ENCODE results near the gene TUBGCP2.
"Not testable (repeated sequence)": the region's sequence is repeated elsewhere in the genome, so short reads cannot be mapped to it uniquely, and the experiment has no call there.

Gene TUBGCP2

GRCh38 chr10:133266056-133266795 is 42.4 kb downstream of the TUBGCP2 start:
- DNase-seq (ENCODE audit: low spot score), result no peak

DNA sequence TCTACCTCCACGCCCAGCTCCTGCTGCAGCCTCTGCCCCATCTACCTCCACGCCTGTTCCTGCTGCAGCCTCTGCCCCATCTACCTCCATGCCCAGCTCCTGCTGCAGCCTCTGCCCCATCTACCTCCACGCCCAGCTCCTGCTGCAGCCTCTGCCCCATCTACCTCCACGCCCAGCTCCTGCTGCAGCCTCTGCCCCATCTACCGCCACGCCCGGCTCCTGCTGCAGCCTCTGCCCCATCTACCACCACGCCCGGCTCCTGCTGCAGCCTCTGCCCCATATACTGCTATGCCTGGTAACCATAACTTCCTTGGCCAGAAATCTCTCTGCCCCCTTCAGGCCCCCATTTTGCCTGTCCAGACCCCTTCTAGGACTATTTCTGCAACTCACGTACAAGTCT is 43.6 kb downstream of the TUBGCP2 start:
- not testable (repeated sequence) for DNase-seq (ENCODE audit: low spot score)

DNA sequence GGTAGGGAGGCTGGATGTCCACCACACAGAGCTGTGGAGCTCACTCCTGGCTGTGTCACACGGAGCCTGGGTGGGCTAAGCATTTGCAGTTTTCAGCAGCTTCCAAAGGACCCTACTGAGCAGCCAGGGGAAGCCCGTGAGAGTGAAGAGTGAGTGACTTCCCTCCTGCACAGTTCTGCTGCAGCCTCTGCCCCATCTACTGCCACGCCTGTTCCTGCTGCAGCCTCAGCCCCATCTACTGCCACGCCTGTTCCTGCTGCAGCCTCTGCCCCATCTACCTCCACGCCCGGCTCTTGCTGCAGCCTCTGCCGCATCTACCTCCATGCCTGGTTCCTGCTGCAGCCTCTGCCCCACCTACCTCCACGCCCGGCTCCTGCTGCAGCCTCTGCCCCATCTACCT is 44.2 kb downstream of the TUBGCP2 start:
- DNase-seq (ENCODE audit: low spot score), result no peak

DNA sequence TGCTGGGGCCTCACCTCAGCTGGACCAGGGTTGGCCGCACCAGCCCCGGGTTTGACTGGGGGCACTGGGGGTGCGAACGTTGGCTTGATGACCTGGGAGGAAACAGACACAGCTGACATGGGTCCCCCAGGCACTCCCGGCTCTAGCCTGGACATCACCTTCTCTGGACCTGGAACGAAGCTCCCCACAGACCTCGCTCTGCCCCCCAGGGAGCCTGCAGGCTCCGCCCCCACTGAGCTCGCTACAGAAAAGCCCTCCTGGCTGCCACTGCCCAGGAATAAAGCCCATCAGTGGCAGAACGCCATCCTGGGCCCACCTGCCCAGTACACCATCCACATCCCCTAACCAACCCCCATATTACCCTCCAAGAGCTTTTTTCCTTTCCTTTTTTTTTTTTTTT is 45.0 kb downstream of the TUBGCP2 start:
- no peak for DNase-seq (ENCODE audit: low spot score)

DNA sequence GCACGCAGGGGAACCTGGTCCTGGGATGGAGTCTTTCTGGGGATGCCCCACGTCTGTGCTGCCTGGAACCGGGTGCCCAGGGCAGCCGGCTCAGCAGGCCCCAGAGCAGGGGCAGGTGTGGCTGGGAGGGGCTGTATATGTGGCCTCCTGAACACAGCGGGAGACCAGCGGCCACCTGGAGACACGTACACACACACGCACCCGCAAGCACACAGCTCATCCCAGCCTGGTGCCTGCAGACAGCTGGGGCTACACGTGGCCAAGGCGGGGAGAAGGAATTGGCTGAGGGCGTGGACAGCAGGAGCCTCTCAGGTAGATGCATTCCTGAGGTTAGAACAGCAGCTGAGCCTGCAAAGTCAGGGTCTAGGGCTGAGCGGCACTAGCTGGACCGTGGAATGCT is 46.0 kb downstream of the TUBGCP2 start:
- no peak for DNase-seq (ENCODE audit: low spot score)

DNA sequence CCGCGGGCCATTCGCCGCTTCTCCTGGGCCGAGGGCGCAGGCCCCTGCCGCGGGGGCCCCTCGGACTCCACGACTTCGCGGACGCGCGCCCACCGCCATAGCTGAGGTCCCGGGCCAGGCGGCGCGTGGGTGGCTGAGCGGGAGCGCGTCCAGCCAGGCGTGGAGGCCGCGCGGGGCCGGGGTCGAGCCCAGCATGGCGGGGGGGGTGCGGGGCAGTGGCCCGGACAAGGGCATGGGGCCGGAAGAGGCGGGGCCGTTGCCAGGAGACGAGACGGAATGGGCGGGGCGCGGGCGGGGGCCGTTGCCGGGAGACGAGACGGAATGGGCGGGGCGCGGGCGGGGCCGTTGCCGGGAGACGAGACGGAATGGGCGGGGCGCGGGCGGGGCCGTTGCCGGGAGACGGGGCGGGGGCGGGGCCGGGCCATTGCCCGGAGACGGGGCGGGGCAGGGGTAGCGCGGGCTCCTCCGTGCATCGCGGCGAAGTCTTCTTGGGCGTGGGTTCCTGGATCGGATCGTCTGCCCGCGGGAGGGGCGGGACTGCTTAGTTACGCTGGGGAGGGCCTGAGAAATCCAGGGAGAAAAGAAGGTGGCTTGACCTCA is 46.8 kb downstream of the TUBGCP2 start:
- peak; percentile 40 for DNase-seq (ENCODE audit: low spot score)

- no peak for DNase-seq (ENCODE audit: low spot score)
These were observed 47.6 kb downstream of the TUBGCP2 start for GRCh38 chr10:133260895-133261725.

DNA sequence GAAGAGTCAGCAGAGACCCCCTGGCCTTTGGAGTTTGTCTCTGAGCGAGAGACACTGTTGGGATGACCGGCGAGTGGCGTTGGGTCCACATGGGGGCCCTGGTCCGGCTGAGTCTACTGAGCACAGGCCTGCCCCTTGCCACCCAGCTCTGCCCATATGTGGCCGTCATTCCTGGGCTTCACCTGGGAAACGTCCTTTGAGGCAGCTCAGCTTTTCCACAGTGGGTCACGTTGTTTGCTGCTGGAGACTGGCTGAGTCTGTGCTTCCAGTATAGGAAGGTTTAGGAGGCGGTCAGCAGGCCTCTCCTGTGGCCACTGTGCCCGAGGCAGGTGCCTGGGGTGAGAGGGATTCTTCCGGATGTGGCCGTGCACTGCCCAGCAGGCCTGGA is 49.1 kb downstream of the TUBGCP2 start:
- no peak for DNase-seq (ENCODE audit: low spot score)

GRCh38 chr10:133258818-133259601 is 49.7 kb downstream of the TUBGCP2 start:
- peak; percentile 96 for DNase-seq (ENCODE audit: low spot score)

DNA sequence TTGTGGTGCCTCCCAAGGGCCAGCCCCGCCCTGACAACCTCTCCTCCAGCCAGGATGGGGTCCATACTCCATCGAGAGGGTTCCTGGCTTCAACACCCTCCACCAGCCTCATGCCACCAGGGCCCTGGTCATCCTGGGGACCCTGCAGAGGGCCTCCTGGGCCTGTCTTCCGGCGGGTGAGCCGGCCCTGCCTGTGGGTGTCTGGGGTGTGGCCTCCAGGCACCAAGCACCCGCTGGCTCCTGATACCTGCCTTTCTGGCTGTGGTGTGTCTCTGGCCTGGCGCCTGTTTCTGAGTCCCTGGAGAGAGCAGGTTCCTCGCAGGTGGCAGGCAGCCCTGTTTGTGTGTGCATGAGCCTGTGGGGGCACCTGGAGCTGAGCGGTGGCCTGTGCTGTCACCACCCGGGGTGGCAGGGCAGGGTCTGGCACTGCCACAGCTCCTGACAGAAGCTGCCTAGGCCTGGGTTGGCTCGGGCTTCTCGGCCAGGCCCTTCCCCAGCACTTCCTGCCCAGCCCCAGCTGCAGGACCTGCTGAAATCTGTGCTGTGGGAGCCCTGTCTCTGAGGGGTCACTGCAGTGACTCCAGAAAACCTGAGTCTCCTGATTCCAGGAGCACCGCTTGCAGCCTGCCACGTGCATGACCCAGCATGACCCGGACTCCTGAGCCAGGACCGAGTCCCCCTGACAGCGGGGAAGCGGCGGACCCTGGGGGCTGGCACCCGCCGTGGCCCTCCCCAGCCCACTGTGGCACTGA is 50.4 kb downstream of the TUBGCP2 start:
- DNase-seq (ENCODE audit: low spot score), result no peak

DNA sequence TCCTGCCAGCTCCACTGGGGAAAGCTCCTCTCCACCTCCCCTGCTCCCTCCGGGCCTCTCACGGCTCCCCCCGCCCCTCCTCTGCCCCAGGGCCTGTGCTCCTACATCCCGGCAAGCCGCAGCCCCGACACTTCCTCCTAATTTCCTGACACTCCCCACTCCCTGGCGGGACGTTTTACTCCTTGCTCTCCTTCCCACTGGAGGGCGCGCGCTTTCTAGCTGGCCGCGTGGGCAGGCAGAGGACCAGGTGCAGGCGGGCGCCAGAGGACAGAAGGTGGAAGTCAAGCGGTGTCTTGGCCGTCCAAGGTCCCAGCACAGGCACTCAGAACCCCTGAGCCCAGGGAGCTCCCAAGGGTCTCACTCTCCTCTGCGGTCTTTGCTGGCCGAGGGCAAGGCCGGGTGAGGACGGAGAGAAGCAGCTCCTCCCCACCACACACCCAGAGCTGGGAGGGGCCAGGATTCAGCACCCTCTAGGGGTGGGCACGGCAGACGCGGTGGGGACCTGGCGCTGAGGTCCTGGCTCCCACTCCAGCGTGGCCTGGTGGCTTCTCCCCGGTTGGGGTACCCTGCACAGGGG is 51.1 kb downstream of the TUBGCP2 start:
- peak; percentile 35 for DNase-seq (ENCODE audit: low spot score)

- DNase-seq (ENCODE audit: low spot score), result no peak
These were observed 53.3 kb downstream of the TUBGCP2 start for GRCh38 chr10:133255323-133255722.

DNA sequence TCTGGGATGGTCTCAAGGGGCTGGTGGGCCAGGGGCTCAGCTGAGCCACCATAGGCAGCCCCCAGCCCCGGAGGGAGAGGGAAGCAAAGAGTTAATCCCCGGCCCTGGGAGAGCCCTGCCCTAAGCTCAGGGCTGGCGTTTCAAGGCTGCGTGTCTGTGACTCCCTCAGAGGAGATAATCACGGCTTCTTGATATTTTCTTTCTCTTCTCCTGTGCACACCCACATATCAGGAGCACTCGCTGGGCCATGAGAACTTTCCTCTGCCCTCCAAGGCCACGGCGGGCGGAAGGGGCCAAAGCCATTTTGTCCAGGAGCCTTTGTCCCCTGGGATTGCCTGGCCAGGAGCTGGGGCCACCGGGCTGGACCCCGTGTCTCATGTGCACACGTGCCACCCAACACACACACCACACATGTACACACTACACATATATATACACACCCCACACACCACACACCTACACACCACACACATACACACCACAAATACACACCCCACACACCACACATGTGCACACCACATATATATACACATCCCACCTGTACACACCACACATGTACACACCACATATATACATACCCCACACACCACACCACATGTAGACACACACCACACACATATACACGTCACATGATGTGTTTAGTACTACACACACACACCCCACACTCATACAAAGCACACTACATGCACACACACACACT is 54.1 kb downstream of the TUBGCP2 start:
- DNase-seq (ENCODE audit: low spot score), result no peak

- no peak for DNase-seq (ENCODE audit: low spot score)
These were observed 55.2 kb downstream of the TUBGCP2 start for GRCh38 chr10:133253361-133253955.

GRCh38 chr10:133252223-133252552 is 56.5 kb downstream of the TUBGCP2 start:
- no peak for DNase-seq (ENCODE audit: low spot score)

DNA sequence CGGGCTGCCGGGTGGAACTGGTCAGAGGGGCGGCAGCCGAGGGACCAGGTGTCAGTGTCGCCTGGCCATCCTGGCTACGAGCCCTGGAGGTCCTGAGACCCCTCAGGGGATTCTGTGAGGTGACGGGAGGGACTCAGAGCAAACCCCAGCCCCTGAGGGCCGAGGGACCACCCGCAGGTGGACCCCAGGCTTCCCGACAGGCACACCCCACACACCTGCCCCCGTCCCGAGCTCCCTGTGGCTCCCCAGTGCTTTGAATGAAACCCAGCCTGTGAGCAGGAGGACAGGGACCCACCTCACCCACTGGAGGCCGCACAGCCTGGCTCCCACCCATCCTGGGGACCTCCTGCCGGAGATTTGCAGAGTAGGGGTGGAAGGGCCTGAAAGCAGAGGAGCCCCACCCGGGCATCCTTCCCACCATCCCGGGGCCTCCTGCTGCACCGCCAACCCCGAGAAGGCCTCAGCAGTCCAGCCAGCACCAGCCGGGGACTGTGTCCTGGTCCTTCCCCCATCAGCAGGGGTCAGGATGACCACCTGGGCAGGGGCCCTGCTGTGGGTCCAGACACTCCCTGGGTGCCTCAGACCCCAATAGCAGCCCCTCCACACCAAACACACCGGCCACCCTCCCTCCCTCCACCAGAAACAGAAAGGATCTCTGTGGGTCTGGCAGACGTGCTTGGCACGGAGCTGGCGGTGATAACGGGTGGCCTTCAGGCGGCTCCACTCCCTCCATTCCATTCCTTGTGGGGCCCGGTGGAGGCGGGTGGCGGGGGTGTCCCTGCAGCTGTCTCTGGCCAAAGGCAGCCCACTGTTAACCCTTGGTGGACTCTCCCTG is 57.1 kb downstream of the TUBGCP2 start:
- no peak for DNase-seq (ENCODE audit: low spot score)

- no peak for DNase-seq (ENCODE audit: low spot score)
These were observed 58.5 kb downstream of the TUBGCP2 start for GRCh38 chr10:133249975-133250754.

- no peak for DNase-seq (ENCODE audit: low spot score)
These were observed 59.4 kb downstream of the TUBGCP2 start for GRCh38 chr10:133249094-133249780.

Data from kidney capillary endothelial cell (primary cell).